Retinal pigment epithelial cell (primary cell): ENCODE data around the gene DDA1.
"Not testable (repeated sequence)": the region's sequence is repeated elsewhere in the genome, so short reads cannot be mapped to it uniquely, and the experiment has no call there.

Experiments
- DNase-seq: peaks from one replicate; pipeline ENCODE4 v3.0.0-alpha.2; 2010; ENCODE audit warnings: low read depth
- H3K4me3 ChIP-seq: 2 replicates; pipeline ENCODE4 v1.5.1; 2011; ENCODE audit warnings: mild to moderate bottlenecking, low read length, control low read depth, moderate library complexity
- TF ChIP-seq, protein P1 (sequence below): conservative IDR thresholded peaks from 2 replicates; pipeline ENCODE4 v1.5.1; 2011; ENCODE audit warnings: low read depth, low read length, control low read depth, inconsistent platforms

The DDA1 gene

DNA sequence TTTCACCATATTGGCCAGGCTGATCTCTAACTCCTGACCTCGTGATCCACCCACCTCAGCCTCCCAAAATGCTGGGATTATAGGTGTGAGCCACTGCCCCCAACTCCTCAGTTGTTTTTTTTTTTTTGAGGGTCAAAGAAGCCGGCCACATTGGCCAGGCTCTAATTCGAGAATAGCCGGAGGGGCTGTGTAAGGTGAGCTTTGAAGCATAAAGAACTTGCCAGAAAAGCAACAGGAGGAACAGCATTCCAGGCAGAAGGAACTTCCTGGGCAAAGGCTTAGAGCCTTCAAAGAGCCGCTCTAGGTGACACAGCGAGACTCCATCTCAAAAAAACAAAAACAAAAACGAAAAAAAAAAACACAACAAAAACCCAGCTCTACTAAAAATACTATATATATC, 43.3 kb upstream of the DDA1 start:
- no peak overlapping the region for H3K4me3 ChIP-seq
- TF ChIP-seq, protein P1, sequence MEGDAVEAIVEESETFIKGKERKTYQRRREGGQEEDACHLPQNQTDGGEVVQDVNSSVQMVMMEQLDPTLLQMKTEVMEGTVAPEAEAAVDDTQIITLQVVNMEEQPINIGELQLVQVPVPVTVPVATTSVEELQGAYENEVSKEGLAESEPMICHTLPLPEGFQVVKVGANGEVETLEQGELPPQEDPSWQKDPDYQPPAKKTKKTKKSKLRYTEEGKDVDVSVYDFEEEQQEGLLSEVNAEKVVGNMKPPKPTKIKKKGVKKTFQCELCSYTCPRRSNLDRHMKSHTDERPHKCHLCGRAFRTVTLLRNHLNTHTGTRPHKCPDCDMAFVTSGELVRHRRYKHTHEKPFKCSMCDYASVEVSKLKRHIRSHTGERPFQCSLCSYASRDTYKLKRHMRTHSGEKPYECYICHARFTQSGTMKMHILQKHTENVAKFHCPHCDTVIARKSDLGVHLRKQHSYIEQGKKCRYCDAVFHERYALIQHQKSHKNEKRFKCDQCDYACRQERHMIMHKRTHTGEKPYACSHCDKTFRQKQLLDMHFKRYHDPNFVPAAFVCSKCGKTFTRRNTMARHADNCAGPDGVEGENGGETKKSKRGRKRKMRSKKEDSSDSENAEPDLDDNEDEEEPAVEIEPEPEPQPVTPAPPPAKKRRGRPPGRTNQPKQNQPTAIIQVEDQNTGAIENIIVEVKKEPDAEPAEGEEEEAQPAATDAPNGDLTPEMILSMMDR: no peak
- DNase-seq: no peak

DNA sequence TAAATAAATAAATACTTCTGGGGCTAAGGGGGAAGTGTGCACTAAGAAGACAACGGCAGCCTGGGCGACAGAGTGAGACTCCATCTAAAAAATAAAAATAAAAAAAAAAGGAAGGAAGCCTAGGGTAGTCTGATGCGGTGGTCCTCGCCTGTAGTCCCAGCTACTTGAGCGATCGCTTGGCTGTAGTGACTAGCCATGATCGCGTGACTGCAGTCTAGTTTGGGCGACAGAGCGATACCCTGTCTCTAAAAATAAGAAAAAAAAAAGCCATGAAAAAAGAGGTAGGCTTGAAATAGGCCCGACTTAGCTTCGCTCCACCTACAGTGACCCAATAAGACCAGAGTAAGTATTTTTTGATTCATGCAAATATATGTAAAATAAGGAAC, 42.8 kb upstream of the DDA1 start:
- H3K4me3 ChIP-seq: no peak overlapping the region
- no peak for DNase-seq
- TF ChIP-seq, protein P1: no peak

DNA sequence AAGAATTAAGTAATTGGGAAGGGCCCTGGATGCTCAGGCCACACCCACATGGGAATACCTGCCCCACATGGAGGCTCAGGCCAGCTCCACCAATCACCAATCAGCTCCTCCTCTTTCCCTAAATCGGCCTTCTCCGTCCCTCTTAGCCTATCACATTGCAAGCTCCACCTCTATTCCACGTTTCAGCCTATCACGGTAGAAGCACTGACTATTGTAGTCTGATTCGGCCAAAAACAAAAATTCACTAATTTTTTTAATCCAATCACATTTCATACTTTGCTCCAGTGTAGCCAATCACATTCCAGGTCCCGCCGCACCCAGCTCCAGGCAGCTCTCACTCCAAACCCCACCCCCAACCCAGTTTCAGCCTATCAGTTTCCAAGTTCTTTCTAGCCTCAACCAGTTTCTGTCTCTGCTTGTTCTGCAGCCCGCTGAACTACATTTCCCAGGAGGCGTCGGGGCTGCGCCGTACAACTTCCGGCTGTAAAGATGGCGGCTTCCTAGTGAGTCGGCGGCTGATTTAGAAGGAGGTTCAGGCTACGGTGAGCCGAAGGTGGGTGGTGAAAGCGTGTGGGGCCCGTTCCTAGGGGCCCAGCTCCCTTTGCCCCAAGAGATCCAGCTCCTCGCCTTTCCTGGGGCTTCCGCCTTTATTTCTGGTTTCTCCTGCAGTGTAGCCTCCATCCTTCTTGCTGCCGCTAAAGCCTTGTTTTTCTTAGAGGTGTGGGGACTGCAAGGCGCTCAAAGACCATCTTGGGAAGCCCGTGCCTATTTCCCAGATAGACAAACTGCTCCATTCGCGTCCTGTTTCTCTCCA, 42.2 kb upstream of the DDA1 start, which contains the start of gene BABAM1:
BABAM1 (plus strand) TSS at position 469 of the 814 bp plus-strand sequence. CDS start 1,364 bp downstream, outside the sequence.
- DNase-seq: peak; percentile 97
- TF ChIP-seq, protein P1: no peak
- H3K4me3 ChIP-seq: peak within 1 kb of the TSS; percentile 99

- TF ChIP-seq, protein P1: no peak
- DNase-seq: no peak
- no peak overlapping the region for H3K4me3 ChIP-seq
Observed at GRCh38 chr19:17268754-17269153, 40.6 kb upstream of the DDA1 start.

DNA sequence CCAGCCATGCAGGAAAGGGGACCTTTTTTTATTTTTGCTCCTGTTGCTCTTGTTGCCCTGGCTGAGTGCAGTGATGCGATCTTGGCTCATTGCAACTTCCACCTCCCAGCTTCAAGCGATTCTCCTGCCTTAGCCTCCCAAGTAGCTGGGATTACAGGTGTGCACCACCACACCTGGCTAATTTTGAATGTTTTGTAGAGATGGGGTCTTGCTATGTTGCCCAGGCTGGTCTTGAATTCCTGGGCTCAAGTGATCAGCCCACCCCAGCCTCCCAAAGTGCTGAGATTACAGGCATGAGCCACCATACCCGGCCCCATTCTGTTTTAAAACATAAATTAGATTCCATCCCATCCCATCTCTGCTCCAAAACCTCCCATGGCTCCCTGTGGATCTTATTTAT, 34.5 kb upstream of the DDA1 start:
- not testable (repeated sequence) for DNase-seq

DNA sequence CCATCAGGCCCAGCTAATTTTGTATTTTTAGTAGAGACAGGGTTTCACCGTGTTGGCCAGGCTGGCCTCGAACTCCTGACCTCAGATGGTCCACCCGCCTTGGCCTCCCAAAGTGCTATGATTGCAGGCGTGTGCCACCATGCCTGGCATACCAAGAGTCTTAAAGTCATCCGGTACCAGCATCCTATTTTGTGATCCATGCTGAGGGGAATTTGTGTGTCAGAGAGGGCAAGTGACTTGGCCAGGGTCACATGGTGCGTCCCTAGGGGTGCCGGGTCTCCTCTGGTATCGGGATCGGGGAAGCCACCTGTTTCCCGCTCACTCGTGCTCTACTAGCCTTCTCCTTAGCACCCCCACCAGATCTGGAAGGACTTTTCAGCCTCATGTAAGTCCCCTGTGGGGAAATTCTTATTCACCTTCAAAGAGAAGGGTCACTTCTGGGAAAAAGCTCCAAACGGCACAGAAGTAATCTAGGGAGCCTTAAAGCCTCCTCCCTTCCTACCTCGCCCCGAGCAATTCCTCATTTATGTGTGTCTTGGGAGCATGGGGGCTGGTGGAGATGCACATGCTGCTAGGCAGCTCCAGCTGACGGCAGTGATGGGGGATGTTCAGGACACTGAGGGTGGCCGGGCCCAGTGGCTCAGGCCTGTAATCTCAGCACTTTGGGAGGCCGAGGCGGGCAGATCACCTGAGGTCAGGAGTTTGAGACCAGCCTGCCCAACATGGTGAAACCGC, 33.8 kb upstream of the DDA1 start:
- no peak for DNase-seq
- TF ChIP-seq, protein P1: no peak

More for the DNA sequence above, 34.5 kb upstream of the DDA1 start:
- H3K4me3 ChIP-seq: not testable (repeated sequence)

GRCh38 chr19:17279436-17279835, 29.9 kb upstream of the DDA1 start:
- TF ChIP-seq, protein P1: no peak
- H3K4me3 ChIP-seq: no peak overlapping the region
- no peak for DNase-seq

More for the DNA sequence above, 33.8 kb upstream of the DDA1 start:
- H3K4me3 ChIP-seq: no peak overlapping the region
